ENCODE results near the gene SIRT3. TPM values are rescaled to one million over a fixed set of nuclear protein-coding genes. Genes with fewer than 3 reads are reported as not detected.

The SIRT3 gene
- total RNA-seq, 3 donors from 2014 or later (not counting 1 experiment from before 2014, with no cell fraction given), result 20.1 to 24.2 (median 21.2) TPM

DNA sequence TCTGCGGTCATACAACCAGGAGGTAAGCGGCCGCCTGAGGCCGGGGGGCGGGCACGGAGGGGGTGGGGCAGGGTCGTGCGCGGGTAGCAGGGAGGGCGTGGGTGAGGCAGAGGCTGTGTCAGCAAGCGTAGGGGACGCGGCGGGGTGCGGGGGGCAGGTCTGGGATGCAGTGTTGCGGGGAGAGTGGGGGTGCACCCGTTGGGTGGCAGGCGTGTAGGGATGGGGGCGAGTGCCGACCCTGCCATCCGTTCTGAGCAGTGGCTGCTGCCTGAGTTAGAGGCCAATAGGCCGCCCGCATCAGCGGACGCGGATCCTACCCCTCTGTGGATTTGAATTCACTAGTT, 27.3 kb downstream of the SIRT3 start:
- H3K9me3 Mint-ChIP-seq, result no peaks in the 10 kb centered on the region
- peaks cover 57% of the 10 kb centered on the region for H3K36me3 ChIP-seq (ENCODE audit: control insufficient read depth, insufficient read depth, low read length)
- H3K27ac Mint-ChIP-seq, result peak overlapping the region; percentile 99
- intact Hi-C loops (cut with micrococcal nuclease), result loop anchor here (5.0 kb wide), 2 partner anchors 148 to 208 kb away; no protein-coding TSS in a partner anchor
- H3K27ac ChIP-seq (ENCODE audit: low read length), result peak overlapping the region; percentile 94
- peak overlapping the region; percentile 97 for H3K4me3 Mint-ChIP-seq
- no peaks in the 10 kb centered on the region for H3K27me3 Mint-ChIP-seq (ENCODE audit: low read depth in 2 of 2)
- ATAC-seq (peak in 2 of 3 donors; percentile 1), DNase-seq (no peak)
- TF ChIP-seq, protein P1, sequence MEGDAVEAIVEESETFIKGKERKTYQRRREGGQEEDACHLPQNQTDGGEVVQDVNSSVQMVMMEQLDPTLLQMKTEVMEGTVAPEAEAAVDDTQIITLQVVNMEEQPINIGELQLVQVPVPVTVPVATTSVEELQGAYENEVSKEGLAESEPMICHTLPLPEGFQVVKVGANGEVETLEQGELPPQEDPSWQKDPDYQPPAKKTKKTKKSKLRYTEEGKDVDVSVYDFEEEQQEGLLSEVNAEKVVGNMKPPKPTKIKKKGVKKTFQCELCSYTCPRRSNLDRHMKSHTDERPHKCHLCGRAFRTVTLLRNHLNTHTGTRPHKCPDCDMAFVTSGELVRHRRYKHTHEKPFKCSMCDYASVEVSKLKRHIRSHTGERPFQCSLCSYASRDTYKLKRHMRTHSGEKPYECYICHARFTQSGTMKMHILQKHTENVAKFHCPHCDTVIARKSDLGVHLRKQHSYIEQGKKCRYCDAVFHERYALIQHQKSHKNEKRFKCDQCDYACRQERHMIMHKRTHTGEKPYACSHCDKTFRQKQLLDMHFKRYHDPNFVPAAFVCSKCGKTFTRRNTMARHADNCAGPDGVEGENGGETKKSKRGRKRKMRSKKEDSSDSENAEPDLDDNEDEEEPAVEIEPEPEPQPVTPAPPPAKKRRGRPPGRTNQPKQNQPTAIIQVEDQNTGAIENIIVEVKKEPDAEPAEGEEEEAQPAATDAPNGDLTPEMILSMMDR (IDR thresholded peaks at IDR 0.05), result no peak
- no peaks in the 10 kb centered on the region for H3K9me3 ChIP-seq (ENCODE audit: control insufficient read depth, insufficient read depth, low read length)
- peaks cover 27 to 51% of the 10 kb centered on the region in 2 donors for H3K4me1 Mint-ChIP-seq
- WGBS (ENCODE audit: insufficient coverage), result under 1% methylated on average over 26 of the region's 26 CpGs
- no peaks in the 10 kb centered on the region for H3K27me3 ChIP-seq (ENCODE audit: control insufficient read depth, insufficient read depth, low read length)
- peaks cover 50% of the 10 kb centered on the region for H3K4me1 ChIP-seq (ENCODE audit: control insufficient read depth, insufficient read depth, low read length)
- H3K36me3 Mint-ChIP-seq, result no peaks in the 10 kb centered on the region
- H3K4me3 ChIP-seq (ENCODE audit: low read length), result peak overlapping the region; percentile 66

DNA sequence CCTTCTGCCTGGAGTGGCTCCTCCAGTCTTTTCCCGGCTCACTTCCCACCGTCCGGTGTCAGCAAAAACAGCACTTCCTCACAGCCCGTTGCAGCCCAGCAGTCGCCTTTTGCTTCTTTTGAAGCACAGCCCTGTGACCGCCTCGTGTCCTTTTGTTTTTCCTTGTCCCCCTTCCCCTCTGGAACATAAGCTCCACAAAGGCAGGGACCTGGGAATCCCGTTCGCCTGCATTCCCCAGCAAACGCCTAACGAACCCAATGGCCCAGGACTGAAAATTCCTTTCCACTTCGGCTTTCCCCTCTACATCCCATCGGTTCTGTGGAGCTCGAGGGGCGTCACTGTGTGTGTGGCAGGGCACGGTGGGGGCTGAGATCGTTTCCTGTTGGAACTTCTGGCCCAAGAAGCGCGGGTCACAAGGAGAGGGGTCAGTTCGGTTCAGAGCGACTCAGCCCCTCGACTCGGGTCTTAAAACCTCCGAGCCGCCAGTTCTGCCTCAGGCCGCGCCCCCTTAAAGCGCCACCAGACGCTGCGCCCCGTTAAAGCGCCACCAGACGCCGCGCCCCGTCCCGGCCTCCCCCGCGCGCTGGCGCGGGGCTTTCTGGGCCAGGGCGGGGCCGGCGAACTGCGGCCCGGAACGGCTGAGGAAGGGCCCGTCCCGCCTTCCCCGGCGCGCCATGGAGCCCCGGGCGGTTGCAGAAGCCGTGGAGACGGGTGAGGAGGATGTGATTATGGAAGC, 27.8 kb downstream of the SIRT3 start:
- Mint-ChIP-seq H3K4me1 (peaks cover 32 to 56% of the 10 kb centered on the region in 2 donors), H3K4me3 (peak overlapping the region; percentile 97), H3K9me3 (no peaks in the 10 kb centered on the region), H3K27ac (peak overlapping the region; percentile 99), H3K36me3 (no peaks in the 10 kb centered on the region), H3K27me3 (ENCODE audit: low read depth in 2 of 2) (no peaks in the 10 kb centered on the region)
- H3K4me1 ChIP-seq (ENCODE audit: control insufficient read depth, insufficient read depth, low read length), result peaks cover 50% of the 10 kb centered on the region
- under 1% methylated on average over 57 of the region's 57 CpGs for WGBS (ENCODE audit: insufficient coverage)
- peak overlapping the region; percentile 94 for H3K27ac ChIP-seq (ENCODE audit: low read length)
- peaks cover 59% of the 10 kb centered on the region for H3K36me3 ChIP-seq (ENCODE audit: control insufficient read depth, insufficient read depth, low read length)
- H3K9me3 ChIP-seq (ENCODE audit: control insufficient read depth, insufficient read depth, low read length), result no peaks in the 10 kb centered on the region
- TF ChIP-seq, protein P1 (IDR thresholded peaks at IDR 0.05), result no peak
- intact Hi-C loops (cut with micrococcal nuclease), result loop anchor here (5.0 kb wide), 2 partner anchors 149 to 209 kb away; no protein-coding TSS in a partner anchor
- DNase-seq (peak; percentile 82 to 91), ATAC-seq (peak; percentile 60 to 72 (median 62))
- H3K4me3 ChIP-seq (ENCODE audit: low read length), result peak overlapping the region; percentile 66
- H3K27me3 ChIP-seq (ENCODE audit: control insufficient read depth, insufficient read depth, low read length), result no peaks in the 10 kb centered on the region

DNA sequence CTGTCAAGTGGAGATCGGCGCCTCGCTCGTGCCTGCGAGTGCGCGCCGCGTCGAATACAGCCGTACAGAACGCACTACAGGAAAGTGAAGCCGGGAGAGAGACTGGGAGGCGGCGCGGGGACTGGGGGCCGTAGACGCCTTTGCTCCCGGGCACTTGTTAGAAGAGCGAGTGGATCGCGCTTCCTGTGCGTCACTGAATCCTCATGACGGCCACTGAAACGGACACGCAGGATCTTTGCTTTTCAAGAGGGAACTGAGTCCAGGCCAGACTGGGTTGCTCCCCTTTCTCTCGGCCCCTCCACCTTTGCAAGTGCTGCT, 28.3 kb downstream of the SIRT3 start:
- H3K4me3 ChIP-seq (ENCODE audit: low read length), result peak overlapping the region; percentile 66
- H3K36me3 ChIP-seq (ENCODE audit: control insufficient read depth, insufficient read depth, low read length), result peaks cover 59% of the 10 kb centered on the region
- H3K27me3 ChIP-seq (ENCODE audit: control insufficient read depth, insufficient read depth, low read length), result no peaks in the 10 kb centered on the region
- Mint-ChIP-seq H3K9me3 (no peaks in the 10 kb centered on the region), H3K27ac (peak overlapping the region; percentile 99), H3K4me3 (peak overlapping the region; percentile 97), H3K4me1 (peaks cover 35 to 52% of the 10 kb centered on the region in 2 donors), H3K27me3 (ENCODE audit: low read depth in 2 of 2) (no peaks in the 10 kb centered on the region), H3K36me3 (no peaks in the 10 kb centered on the region)
- H3K4me1 ChIP-seq (ENCODE audit: control insufficient read depth, insufficient read depth, low read length), result peaks cover 50% of the 10 kb centered on the region
- ATAC-seq (peak; percentile 13 to 30 (median 22)), DNase-seq (no peak)
- H3K9me3 ChIP-seq (ENCODE audit: control insufficient read depth, insufficient read depth, low read length), result no peaks in the 10 kb centered on the region
- TF ChIP-seq, protein P1 (IDR thresholded peaks at IDR 0.05), result no peak
- H3K27ac ChIP-seq (ENCODE audit: low read length), result peak overlapping the region; percentile 94
- intact Hi-C loops (cut with micrococcal nuclease), result loop anchor here (1.0 to 5.0 kb wide), 5 partner anchors 28 to 242 kb away; partner anchors contain the start of genes PSMD13, PTDSS2 and SIRT3
- under 1% methylated on average over 27 of the region's 27 CpGs for WGBS (ENCODE audit: insufficient coverage)

Measured in natural killer cell (primary cell).